HFFc6 (cell line): ENCODE results near the gene CISH. TPM values are rescaled to one million over a fixed set of nuclear protein-coding genes. Genes with fewer than 3 reads are reported as not detected.

Source experiments
- DNase-seq: peaks from one replicate; pipeline ENCODE4 v3.0.0-alpha.2; 2018
- H3K27ac Mint-ChIP-seq: 2 replicates; pipeline ENCODE4 v1.8.0; 2020; ENCODE audit warnings: mild to moderate bottlenecking, mixed read lengths
- H3K27me3 Mint-ChIP-seq: 2 replicates; pipeline ENCODE4 v1.8.0; 2021; ENCODE audit warnings: mild to moderate bottlenecking, moderate library complexity, mixed read lengths; ENCODE audit not compliant: insufficient read depth
- H3K36me3 Mint-ChIP-seq: 2 replicates; pipeline ENCODE4 v1.8.0; 2021; ENCODE audit warnings: low read depth, mixed read lengths
- H3K4me1 Mint-ChIP-seq: 2 replicates; pipeline ENCODE4 v1.8.0; 2020; ENCODE audit warnings: low read depth, mixed read lengths
- H3K4me3 Mint-ChIP-seq: 2 replicates; pipeline ENCODE4 v1.8.0; 2020; ENCODE audit warnings: mild to moderate bottlenecking, moderate library complexity, mixed read lengths
- H3K9me3 Mint-ChIP-seq: 2 replicates; pipeline ENCODE4 v1.8.0; 2020; ENCODE audit warnings: mild to moderate bottlenecking, mixed read lengths
- total RNA-seq, 6 experiments: library from RNA; stranded (reverse); fragmentation: NEBNext Ultra II Directional; extraction: Animal tissue kit (Norgen Biotek cat#: 25700); gene quantifications; 2 replicates in 1 of 6; 3 replicates in 5 of 6; pipeline ENCODE4 v1.2.3, GENCODE V29; 2021
- TF ChIP-seq, protein P1 (sequence below): fragments of 200-600 bp; sonication (generic); IDR thresholded peaks from 2 replicates; pipeline ENCODE4 v1.5.0; 2021; ENCODE audit warnings: antibody characterized with exemption, mild to moderate bottlenecking

Gene CISH
- total RNA-seq, 6 experiments from 2014 or later = 0.84 to 1.4 (median 0.95) TPM

DNA sequence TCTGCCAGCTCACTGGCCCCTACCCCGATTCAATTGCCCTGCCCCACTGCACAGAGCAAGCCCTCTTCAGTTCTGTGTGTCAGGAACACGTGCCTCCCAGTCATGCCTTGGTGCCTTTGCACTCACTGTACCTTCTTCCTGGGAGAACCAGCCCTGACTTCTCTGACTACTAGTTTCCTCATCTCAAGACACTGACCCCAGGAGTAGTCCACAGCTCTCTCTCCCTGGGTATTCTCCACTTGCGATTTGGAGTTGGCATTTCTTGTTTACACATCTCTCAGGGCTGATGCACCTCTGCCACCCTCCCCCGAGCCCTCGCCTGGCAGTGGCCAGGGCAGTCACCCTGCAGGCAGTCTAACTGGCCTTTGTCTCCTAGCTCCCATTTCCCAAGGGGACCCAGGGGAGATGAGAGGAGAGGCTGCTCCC, 5.7 kb downstream of the CISH start:
- peaks cover 5% of the 10 kb centered on the region for H3K27me3 Mint-ChIP-seq
- TF ChIP-seq, protein P1, sequence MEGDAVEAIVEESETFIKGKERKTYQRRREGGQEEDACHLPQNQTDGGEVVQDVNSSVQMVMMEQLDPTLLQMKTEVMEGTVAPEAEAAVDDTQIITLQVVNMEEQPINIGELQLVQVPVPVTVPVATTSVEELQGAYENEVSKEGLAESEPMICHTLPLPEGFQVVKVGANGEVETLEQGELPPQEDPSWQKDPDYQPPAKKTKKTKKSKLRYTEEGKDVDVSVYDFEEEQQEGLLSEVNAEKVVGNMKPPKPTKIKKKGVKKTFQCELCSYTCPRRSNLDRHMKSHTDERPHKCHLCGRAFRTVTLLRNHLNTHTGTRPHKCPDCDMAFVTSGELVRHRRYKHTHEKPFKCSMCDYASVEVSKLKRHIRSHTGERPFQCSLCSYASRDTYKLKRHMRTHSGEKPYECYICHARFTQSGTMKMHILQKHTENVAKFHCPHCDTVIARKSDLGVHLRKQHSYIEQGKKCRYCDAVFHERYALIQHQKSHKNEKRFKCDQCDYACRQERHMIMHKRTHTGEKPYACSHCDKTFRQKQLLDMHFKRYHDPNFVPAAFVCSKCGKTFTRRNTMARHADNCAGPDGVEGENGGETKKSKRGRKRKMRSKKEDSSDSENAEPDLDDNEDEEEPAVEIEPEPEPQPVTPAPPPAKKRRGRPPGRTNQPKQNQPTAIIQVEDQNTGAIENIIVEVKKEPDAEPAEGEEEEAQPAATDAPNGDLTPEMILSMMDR = no peak
- H3K4me1 Mint-ChIP-seq = peaks cover 23% of the 10 kb centered on the region
- H3K4me3 Mint-ChIP-seq = no peak overlapping the region
- no peaks in the 10 kb centered on the region for H3K9me3 Mint-ChIP-seq
- no peak overlapping the region for H3K27ac Mint-ChIP-seq
- H3K36me3 Mint-ChIP-seq = no peaks in the 10 kb centered on the region
- DNase-seq = no peak

DNA sequence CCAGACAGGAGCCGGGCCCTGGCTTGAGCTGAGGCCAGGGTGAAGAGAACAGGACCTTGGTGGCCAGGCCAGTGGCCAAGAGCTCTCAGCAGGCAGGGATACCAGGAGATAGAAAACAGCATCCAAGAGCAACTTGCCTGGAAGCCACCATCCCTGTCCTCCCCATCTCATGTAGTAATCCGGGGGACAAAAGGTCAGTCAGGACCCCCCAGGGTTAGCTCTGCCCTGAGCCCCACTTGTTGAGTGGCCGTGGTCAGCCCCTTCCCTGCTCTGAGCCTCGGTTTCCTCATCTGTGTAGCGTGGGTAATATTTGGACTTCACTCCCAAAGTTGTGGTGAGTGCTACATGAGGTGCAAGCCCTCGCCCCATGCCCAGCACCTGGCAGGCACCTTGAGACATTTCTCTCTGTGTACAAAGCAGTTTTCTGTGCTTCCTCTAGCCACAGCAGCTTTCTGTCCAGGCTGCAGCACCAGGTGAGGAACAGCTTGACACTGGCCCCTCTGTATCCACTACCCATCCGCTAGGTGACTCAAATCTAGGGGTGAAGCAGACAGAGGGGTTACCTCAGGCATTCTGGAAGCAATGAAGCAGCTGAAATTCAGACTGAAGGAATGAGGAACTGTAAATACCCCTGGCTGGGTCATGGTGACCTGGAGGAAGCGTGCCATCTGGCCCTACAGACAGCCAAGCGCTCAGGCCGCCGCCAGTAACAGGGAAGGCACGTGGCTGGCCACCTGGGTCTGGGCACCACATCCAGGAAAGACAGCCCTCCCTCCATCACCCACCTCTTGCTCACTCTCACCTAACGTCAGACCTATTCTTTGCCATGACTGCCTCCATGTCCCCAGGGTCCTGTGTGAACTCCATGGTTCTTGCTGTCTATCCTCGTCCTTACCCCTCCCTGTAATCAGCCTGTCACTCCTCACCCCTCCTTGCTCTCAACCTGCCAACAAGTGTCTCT, 6.7 kb downstream of the CISH start:
- H3K27me3 Mint-ChIP-seq = peaks cover 5% of the 10 kb centered on the region
- H3K27ac Mint-ChIP-seq = no peak overlapping the region
- DNase-seq = no peak
- H3K36me3 Mint-ChIP-seq = no peaks in the 10 kb centered on the region
- H3K4me3 Mint-ChIP-seq = no peak overlapping the region
- peaks cover 22% of the 10 kb centered on the region for H3K4me1 Mint-ChIP-seq
- TF ChIP-seq, protein P1 = no peak
- H3K9me3 Mint-ChIP-seq = no peaks in the 10 kb centered on the region

DNA sequence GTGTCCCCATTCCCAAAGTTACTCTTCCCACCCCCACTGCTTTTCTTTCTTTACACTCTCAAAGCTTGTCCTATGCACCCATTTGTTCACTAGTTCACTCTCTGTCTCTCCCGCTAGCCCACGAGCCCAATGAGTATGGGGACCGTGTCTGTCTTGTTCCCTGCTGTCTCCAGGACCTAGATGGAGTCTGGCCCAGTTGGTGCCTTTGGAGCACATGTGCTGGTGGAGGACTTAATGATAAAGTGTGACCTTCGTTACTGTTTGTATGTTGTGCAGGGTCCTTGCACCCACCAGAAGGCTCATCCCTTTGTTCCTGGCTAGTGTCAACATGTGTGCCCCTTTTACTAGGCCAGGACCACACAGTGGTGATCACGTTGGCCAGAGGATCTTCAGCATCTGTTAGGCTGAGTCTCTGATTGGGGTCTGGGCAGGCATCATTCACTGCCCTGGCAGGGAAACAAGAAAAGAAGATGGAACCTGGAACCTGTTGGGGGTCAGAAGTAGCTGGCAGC, 7.4 kb downstream of the CISH start:
- Mint-ChIP-seq H3K4me3 (no peak overlapping the region), H3K36me3 (no peaks in the 10 kb centered on the region), H3K27ac (no peak overlapping the region; the same call in 1 of the 2 replicates), H3K4me1 (peaks cover 22% of the 10 kb centered on the region), H3K9me3 (no peaks in the 10 kb centered on the region), H3K27me3 (peaks cover 7% of the 10 kb centered on the region)
- TF ChIP-seq, protein P1 = no peak
- DNase-seq = no peak

DNA sequence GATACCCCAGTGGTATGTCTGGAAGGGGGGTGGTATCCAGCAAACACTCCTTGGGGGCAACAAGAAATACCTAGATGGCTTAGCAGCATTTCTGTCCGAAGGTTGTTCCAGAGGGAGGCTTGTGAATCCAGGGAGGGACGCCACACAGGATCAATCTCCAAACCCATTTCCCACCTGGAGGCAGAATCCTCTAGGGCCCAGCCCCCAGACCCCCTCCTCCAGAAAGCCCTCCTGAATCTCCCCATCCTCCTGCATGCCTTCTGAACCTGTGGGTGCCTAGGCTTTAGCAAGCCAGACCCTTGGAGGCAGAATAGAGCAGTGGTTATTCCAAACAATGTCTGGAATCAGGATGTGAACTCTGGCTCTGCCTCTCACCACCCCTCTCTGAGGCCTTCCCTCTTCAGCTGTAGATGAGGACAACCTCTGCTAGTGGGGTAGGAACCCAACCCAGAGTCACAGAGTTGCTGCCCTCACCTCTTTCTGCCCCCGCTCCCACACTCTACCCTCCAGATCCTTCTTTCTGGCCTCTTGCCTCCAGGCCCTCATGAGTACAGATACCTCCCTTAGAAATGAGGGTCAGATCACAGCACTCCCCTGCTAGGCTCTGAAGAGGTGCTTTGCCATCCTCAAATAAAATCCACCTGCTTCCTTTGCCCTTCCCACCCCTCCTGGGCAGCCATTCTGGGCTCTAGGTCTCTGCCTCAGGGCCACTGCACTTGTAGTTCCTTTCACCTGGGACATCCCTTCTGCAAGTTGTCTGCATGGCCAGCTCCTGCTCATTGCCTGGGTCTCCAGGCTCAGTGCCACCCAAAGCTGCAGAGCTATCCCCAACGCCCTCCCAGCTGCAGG, 8.1 kb downstream of the CISH start:
- TF ChIP-seq, protein P1 = no peak

DNA sequence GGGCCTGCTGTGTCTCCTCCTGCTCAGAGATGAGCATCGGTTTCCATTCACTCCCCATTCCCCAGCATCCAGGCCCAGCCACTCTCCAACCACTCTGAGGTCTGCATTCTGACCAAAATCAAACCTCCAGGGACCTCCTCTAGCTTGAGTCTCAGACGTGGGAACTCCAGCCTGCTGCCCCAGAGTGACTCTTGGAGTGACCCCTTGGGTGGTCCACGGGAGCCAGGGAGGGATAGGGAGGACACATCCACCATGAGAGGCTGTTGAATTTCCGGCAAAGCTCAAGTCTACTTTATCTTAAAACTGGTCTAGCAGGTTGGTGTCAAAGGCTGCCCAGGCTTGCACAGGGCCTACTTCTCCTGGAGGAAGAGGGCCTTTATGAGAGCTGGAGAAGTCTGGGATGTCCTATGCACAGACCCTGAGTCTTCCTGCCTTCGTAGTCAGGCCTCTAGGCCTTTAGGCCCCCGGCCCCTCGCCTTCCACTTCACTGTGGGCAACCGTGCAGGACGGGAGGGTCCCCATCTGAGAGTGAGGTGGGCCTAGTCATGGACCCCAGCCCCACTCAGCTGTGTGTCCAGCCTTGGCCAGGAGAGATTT, 8.9 kb downstream of the CISH start:
- Mint-ChIP-seq H3K36me3 (no peaks in the 10 kb centered on the region), H3K27ac (peak overlapping the region; percentile 98), H3K4me3 (no peak overlapping the region), H3K9me3 (no peaks in the 10 kb centered on the region), H3K27me3 (peaks cover 10% of the 10 kb centered on the region), H3K4me1 (peaks cover 22% of the 10 kb centered on the region)
- no peak for DNase-seq
- TF ChIP-seq, protein P1 = no peak

More for the DNA sequence above, 8.1 kb downstream of the CISH start:
- H3K4me3 Mint-ChIP-seq = no peak overlapping the region
- H3K27ac Mint-ChIP-seq = no peak overlapping the region
- H3K9me3 Mint-ChIP-seq = no peaks in the 10 kb centered on the region
- H3K4me1 Mint-ChIP-seq = peaks cover 22% of the 10 kb centered on the region
- no peak for DNase-seq
- H3K27me3 Mint-ChIP-seq = peaks cover 8% of the 10 kb centered on the region
- H3K36me3 Mint-ChIP-seq = no peaks in the 10 kb centered on the region
